HT-29 (cell line): ENCODE results near the gene FAF1. TPM values are rescaled to one million over a fixed set of nuclear protein-coding genes. Genes with fewer than 3 reads are reported as not detected.
"Not testable (repeated sequence)": the region's sequence is repeated elsewhere in the genome, so short reads cannot be mapped to it uniquely, and the experiment has no call there.

Experiments used
- DNase-seq: peaks from one replicate; pipeline ENCODE4 v3.0.0-alpha.2; 2015; ENCODE audit warnings: low spot score
- total RNA-seq: library from RNA; depleted of rRNA; stranded (reverse); fragments of >200 nt; shearing (Covaris generic); gene quantifications from 2 replicates; pipeline ENCODE4 v1.2.3, GENCODE V29; 2014

The FAF1 gene
- total RNA-seq, 1 experiment from 2014 or later: 25.9 TPM

- DNase-seq: no peak
These were observed 46.1 kb downstream of the FAF1 start for GRCh38 chr1:50913954-50914353.

- DNase-seq: not testable (repeated sequence)
These were observed 49.7 kb downstream of the FAF1 start for GRCh38 chr1:50910356-50910755.

GRCh38 chr1:50907610-50908009 is 52.5 kb downstream of the FAF1 start:
- not testable (repeated sequence) for DNase-seq

GRCh38 chr1:50906050-50906449 is 54.0 kb downstream of the FAF1 start:
- not testable (repeated sequence) for DNase-seq

- no peak for DNase-seq
These were observed 57.6 kb downstream of the FAF1 start for GRCh38 chr1:50902419-50902818.

GRCh38 chr1:50901872-50902271 is 58.2 kb downstream of the FAF1 start:
- no peak for DNase-seq

GRCh38 chr1:50898773-50899172 is 61.3 kb downstream of the FAF1 start:
- DNase-seq: no peak

- no peak for DNase-seq
These were observed 65.7 kb downstream of the FAF1 start for GRCh38 chr1:50894340-50894739.

- DNase-seq: no peak
These were observed 66.6 kb downstream of the FAF1 start for GRCh38 chr1:50893466-50893865.

DNA sequence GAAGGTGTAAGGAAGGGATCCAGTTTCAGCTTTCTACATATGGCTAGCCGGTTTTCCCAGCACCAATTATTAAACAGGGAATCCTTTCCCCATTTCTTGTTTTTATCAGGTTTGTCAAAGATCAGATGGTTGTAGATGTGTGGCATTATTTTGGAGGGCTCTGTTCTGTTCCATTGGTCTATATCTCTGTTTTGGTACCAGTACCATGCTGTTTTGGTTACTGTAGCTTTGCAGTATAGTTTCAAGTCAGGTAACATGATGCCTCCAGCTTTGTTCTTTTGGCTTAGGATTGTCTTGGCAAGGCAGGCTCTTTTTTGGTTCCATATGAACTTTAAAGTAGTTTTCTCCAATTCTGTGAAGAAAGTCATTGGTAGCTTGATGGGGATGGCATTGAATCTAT is 72.5 kb downstream of the FAF1 start:
- not testable (repeated sequence) for DNase-seq

DNA sequence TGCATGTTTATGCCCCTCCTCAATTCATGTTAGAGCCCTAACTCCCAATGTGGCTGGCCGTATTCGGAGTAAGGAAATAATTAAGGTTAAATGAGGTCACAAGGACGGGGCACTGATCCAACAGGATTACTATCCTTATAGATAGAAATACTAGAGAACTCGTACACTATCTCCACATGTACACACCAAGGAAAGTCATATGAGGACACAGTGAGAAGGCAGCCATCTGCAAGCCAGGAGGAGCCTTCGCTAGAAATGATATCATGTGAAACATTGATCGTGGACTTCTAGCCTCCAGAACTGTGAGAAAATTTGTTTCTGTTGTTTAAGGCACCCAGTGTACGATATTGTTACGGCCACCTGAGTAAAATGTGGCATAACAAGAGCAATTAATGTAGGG is 79.7 kb downstream of the FAF1 start:
- DNase-seq: no peak

GRCh38 chr1:50879137-50879536 is 80.9 kb downstream of the FAF1 start:
- no peak for DNase-seq

GRCh38 chr1:50878434-50878833 is 81.6 kb downstream of the FAF1 start:
- no peak for DNase-seq

- no peak for DNase-seq
These were observed 82.4 kb downstream of the FAF1 start for GRCh38 chr1:50877641-50878040.

GRCh38 chr1:50873458-50874187 is 86.4 kb downstream of the FAF1 start:
- peak; percentile 93 for DNase-seq

DNA sequence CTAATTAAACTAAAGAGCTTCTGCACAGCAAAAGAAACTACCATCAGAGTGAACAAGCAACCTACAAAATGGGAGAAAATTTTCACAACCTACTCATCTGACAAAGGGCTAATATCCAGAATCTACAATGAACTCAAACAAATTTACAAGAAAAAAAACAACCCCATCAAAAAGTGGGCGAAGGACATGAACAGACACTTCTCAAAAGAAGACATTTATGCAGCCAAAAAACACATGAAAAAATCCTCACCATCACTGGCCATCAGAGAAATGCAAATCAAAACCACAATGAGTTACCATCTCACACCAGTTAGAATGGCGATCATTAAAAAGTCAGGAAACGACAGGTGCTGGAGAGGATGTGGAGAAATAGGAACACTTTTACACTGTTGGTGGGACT is 95.2 kb downstream of the FAF1 start:
- not testable (repeated sequence) for DNase-seq

- DNase-seq: no peak
These were observed 98.3 kb downstream of the FAF1 start for GRCh38 chr1:50861772-50862171.

DNA sequence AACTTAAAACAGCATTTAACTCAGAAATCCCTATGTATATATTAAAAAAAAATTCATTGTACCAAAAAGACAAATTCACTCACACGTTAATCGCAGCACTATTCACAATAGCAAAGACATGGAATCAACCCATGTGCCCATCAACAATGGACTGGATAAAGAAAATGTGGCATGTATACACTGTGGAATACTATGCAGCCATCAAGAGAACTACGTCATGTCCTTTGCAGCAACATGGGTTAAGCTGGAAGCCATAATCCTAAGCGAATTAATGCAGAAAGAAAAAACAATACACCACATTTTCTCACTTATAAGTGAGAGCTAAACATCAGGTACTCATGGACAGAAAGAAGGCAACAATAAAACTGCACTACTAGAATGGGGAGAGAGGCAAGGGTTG is 99.4 kb downstream of the FAF1 start:
- DNase-seq: no peak

- DNase-seq: no peak
These were observed 99.8 kb downstream of the FAF1 start for GRCh38 chr1:50860256-50860655.

GRCh38 chr1:50859657-50860056 is 100.4 kb downstream of the FAF1 start:
- DNase-seq: no peak

GRCh38 chr1:50858761-50859160 is 101.3 kb downstream of the FAF1 start:
- no peak for DNase-seq

DNA sequence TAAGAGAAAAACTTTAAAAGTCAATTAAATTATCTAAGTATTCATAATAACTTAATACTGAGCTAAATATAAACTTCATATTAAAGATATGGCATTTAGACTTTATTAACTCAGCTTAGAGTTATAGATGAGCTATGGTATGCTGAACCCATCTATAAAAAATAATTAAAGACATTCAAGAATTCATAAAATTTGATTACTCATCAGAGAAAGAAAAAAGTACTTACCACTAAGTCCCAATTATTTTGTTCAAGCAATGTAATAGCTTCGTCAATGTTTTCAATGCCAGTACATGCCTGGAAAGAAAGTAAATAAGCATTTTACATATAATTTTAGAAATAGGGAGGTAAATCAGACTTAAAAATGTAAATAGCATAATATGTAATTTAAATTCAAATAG is 102.4 kb downstream of the FAF1 start:
- DNase-seq: no peak

GRCh38 chr1:50853325-50853724 is 106.7 kb downstream of the FAF1 start:
- DNase-seq: no peak

- no peak for DNase-seq
These were observed 107.2 kb downstream of the FAF1 start for GRCh38 chr1:50852889-50853288.
